Activated naive CD8-positive, alpha-beta T cell treated with anti-CD3 and anti-CD28 coated beads, Interleukin-2, amount 10 ng/mL, durations not matched to agents 7 days and 5 days (primary cell): ENCODE measurements around the gene ARL4D. TPM values are rescaled to one million over a fixed set of nuclear protein-coding genes. Genes with fewer than 3 reads are reported as not detected.

Experiments
- ATAC-seq: fragments of 150-1000 bp; cut with Tn5 transposase; one replicate; pipeline ENCODE4 v1.10.0; 2021; ENCODE audit warnings: low read depth, moderate library complexity
- POLR2A ChIA-PET: fragments of 350-600 bp; sonication (Branson Sonifier 250); formaldehyde crosslinking; loops from one replicate; lab custom pipeline; 2021; ENCODE audit warnings: antibody characterized with exemption; lab: Charles Lee
- DNase-seq: peaks from one replicate; pipeline ENCODE4 v3.0.0; 2021
- H3K27ac Mint-ChIP-seq: one replicate; pipeline ENCODE4 v1.8.0; 2022; ENCODE audit warnings: mild to moderate bottlenecking, mixed read lengths
- H3K27me3 Mint-ChIP-seq: one replicate; pipeline ENCODE4 v1.8.0; 2022; ENCODE audit warnings: mild to moderate bottlenecking, moderate library complexity, mixed read lengths
- H3K36me3 Mint-ChIP-seq: one replicate; pipeline ENCODE4 v1.8.0; 2021; ENCODE audit warnings: mild to moderate bottlenecking, mixed read lengths
- H3K4me1 Mint-ChIP-seq: one replicate; pipeline ENCODE4 v1.8.0; 2021; ENCODE audit warnings: mixed read lengths
- H3K4me3 Mint-ChIP-seq: one replicate; pipeline ENCODE4 v1.8.0; 2022; ENCODE audit warnings: mild to moderate bottlenecking, moderate library complexity, mixed read lengths
- H3K9me3 Mint-ChIP-seq: one replicate; pipeline ENCODE4 v1.8.0; 2021; ENCODE audit warnings: mixed read lengths
- total RNA-seq, 2 experiments: library from RNA; stranded (reverse); gene quantifications; one replicate each; pipeline ENCODE4 v1.2.3, GENCODE V29; 2021

The ARL4D gene
- total RNA-seq, 2 experiments from 2014 or later: 2.2 to 2.4 TPM

DNA sequence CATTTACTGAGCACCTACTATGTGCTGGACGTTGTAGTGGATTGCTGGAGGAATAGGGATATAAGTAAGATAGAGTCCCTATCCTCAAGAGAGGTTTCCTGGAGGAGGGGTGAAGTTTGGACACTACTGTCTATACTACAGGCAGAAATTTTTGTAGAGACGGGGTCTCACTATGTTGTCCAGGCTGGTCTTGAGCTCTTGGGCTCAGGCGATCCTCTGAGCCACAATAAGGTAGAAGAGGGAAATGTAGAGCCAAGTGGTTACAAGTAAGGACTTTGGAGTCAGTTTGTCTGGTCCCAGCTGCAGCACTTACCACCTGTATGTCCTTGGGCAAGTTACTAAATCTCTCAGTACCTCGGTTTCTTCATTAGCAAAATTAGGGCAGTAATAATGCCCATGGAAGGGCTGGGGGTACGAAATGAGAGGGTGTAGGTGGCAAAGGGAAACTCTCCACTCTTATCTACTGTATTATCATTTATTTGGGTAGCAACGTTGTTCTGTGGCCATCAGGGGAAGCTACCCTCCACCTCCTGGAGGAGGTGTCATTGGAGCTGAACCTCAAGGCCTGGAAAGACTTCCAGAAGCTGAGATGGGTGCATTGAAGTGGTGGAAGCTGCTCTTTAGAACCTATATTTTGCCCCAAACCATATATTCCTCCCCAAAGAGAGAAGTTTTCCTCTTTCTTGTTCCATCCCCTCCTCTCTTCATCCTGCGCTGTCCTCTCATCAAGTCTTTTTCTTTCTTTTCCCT is 50.1 kb downstream of the ARL4D start:
- no peak for ATAC-seq
- H3K9me3 Mint-ChIP-seq: no peaks in the 10 kb centered on the region
- no peak overlapping the region for H3K4me3 Mint-ChIP-seq
- H3K4me1 Mint-ChIP-seq: no peaks in the 10 kb centered on the region
- peaks cover 10% of the 10 kb centered on the region for H3K27me3 Mint-ChIP-seq
- POLR2A ChIA-PET: no interaction called here
- H3K27ac Mint-ChIP-seq: no peak overlapping the region
- H3K36me3 Mint-ChIP-seq: no peaks in the 10 kb centered on the region
- no peak for DNase-seq

DNA sequence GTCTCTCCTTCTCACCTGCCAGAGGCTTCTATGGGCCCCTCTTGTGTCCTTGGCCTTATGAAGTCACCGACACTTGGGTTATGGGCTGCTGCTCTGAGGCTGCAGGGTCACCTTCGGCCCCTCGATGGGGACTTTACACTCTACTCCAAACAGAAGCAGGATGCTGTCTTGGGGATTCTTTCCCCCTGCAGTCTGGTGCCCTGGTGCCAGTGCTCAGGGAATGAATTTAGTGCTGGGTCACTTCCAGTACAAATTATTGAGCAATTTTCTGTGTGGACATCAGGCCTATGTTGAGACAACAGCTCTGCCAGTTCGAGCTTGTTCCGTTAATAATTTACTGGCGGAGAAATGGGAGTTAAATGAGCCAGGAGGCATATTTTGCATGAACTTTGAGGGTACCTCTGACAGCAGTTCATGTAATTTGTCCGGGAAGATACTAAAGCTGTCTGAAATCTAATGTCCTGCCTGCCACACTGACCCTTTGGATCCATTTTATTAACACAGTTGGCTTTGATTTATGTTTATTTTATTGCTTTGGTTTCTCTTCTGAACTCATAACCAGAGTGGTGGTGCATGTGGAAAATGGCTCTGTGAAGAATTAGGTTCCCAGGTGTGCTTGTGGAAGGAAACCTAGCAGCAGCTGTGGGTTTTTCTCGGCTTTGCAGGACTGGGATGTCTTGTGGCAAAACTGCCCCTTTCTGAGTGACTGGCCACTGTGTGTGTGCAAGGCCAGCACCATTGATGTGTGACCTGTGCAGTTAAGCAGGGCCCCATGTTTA is 50.9 kb downstream of the ARL4D start:
- DNase-seq (no peak), ATAC-seq (no peak)
- Mint-ChIP-seq H3K4me3 (no peak overlapping the region), H3K27ac (no peak overlapping the region), H3K9me3 (no peaks in the 10 kb centered on the region), H3K4me1 (no peaks in the 10 kb centered on the region), H3K36me3 (no peaks in the 10 kb centered on the region), H3K27me3 (peaks cover 6% of the 10 kb centered on the region)
- POLR2A ChIA-PET: no interaction called here

Other genes with a start within 250 kb of the ARL4D start
- 10 to 100 TPM; 60.5 to 67.4 TPM for gene NBR1, start 227.8 kb upstream of the ARL4D start, total RNA-seq
- gene TMEM106A, start 187.1 kb upstream of the ARL4D start, total RNA-seq: 10 to 100 TPM; 20.3 TPM
- gene CCDC200, start 170.4 kb upstream of the ARL4D start, total RNA-seq: under 1 TPM in 1 of 2 experiments, not detected in 1; 0.45 TPM
- gene RNU2-1, start 165.0 kb upstream of the ARL4D start, total RNA-seq: 1,000 to 10,000 TPM; 7,127 to 8,381 TPM
- 10 to 100 TPM; 60.6 to 62.9 TPM for gene DHX8, start 85.0 kb downstream of the ARL4D start, total RNA-seq
- 1 to 10 TPM; 1.6 TPM for gene ETV4, start 147.3 kb downstream of the ARL4D start, total RNA-seq